Measurements from ENCODE around the gene VLDLR. TPM values are rescaled to one million over a fixed set of nuclear protein-coding genes. Genes with fewer than 3 reads are reported as not detected.

The VLDLR gene
- total RNA-seq, 1 experiment from 2014 or later: 1.2 TPM

DNA sequence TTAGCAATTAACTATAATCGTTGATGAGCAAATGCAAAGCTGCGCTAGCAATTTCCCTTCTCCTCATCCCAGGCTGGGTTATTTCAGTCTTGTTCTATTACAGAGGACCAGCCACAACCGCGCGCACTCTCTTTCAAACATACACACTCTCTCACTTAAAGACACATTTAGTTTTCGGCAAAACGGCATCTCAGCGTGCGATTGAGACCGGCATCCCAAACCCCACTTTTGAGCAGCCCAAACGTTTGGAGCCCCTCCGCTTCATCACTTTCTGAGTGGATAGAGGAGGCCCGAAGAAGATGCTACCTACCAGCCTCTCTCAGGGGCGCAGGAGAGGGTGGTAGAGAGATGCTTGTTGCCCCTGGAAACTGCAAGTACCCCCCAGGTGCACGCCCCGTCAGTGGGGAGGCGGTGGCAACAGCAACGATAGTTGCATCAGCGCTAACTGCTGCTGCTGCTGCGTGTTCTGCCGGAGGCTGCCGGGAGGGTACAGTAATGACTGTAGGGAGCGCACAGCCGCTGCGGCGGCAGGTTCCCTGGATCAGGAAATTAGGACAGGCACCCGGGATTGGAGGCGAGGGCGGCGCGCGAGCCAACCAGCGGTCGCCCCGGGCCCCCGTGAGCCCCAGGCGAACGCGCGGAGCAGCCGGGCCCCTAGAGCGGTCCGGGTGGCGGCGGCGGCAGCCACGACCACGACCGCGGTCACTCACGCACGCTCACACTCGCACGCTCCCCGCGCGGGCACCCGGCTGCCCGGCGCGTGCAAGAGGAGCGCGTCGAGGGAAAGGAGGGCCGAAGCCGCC, 467 bp upstream of the VLDLR start:
- BruUV-seq (replicated peaks): TSS peak; percentile 24
- no peaks in the 10 kb centered on the region for H4K20me1 ChIP-seq (ENCODE audit: low read length)
- peak overlapping the region; percentile 67 for H3K4me3 ChIP-seq (ENCODE audit: low read length)
- no peak overlapping the region for H3K9ac ChIP-seq (ENCODE audit: low read length)
- TF ChIP-seq EZH2phosphoT487 (IDR thresholded peaks at IDR 0.05; ENCODE audit: borderline replicate concordance, low read length) (no peak), EZH2 (IDR thresholded peaks at IDR 0.05; ENCODE audit: low read length, unreplicated experiment) (no peak)
- TF ChIP-seq, protein P1, sequence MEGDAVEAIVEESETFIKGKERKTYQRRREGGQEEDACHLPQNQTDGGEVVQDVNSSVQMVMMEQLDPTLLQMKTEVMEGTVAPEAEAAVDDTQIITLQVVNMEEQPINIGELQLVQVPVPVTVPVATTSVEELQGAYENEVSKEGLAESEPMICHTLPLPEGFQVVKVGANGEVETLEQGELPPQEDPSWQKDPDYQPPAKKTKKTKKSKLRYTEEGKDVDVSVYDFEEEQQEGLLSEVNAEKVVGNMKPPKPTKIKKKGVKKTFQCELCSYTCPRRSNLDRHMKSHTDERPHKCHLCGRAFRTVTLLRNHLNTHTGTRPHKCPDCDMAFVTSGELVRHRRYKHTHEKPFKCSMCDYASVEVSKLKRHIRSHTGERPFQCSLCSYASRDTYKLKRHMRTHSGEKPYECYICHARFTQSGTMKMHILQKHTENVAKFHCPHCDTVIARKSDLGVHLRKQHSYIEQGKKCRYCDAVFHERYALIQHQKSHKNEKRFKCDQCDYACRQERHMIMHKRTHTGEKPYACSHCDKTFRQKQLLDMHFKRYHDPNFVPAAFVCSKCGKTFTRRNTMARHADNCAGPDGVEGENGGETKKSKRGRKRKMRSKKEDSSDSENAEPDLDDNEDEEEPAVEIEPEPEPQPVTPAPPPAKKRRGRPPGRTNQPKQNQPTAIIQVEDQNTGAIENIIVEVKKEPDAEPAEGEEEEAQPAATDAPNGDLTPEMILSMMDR (conservative IDR thresholded peaks at IDR 0.05; ENCODE audit: low read depth, low read length): no peak
- H3F3A ChIP-seq (ENCODE audit: low read length, unreplicated experiment): no peaks in the 10 kb centered on the region
- ChIA-PET POLR2A (ENCODE audit: unreplicated experiment) (no interaction called here), CTCF (no interaction called here)
- no peaks in the 10 kb centered on the region for H3K79me2 ChIP-seq (ENCODE audit: low read length)
- peak; percentile 79 for ATAC-seq
- H3K36me3 ChIP-seq (ENCODE audit: low read depth, low read length): no peaks in the 10 kb centered on the region
- 0 out of 2 replicates have a peak, but pooled peaks cover 3% of the 10 kb centered on the region for H3K27me3 ChIP-seq (ENCODE audit: low read length)
- peak overlapping the region; percentile 88 for H3K4me2 ChIP-seq (ENCODE audit: low read length)
- no peak overlapping the region for H3K27ac ChIP-seq (ENCODE audit: low read length)
- no peaks in the 10 kb centered on the region for H3K9me2 ChIP-seq (replicated peaks; ENCODE audit: low read length)
- intact Hi-C loops (cut with micrococcal nuclease): no loop called here
- H2AFZ ChIP-seq (ENCODE audit: low read length): peak overlapping the region; percentile 22; the same call in 1 of the 2 replicates
- DNase-seq: peak; percentile 44
- H3K4me1 ChIP-seq (ENCODE audit: insufficient read depth, low read length): no peaks in the 10 kb centered on the region
- H3K9me3 ChIP-seq (ENCODE audit: low read length): no peaks in the 10 kb centered on the region

DNA sequence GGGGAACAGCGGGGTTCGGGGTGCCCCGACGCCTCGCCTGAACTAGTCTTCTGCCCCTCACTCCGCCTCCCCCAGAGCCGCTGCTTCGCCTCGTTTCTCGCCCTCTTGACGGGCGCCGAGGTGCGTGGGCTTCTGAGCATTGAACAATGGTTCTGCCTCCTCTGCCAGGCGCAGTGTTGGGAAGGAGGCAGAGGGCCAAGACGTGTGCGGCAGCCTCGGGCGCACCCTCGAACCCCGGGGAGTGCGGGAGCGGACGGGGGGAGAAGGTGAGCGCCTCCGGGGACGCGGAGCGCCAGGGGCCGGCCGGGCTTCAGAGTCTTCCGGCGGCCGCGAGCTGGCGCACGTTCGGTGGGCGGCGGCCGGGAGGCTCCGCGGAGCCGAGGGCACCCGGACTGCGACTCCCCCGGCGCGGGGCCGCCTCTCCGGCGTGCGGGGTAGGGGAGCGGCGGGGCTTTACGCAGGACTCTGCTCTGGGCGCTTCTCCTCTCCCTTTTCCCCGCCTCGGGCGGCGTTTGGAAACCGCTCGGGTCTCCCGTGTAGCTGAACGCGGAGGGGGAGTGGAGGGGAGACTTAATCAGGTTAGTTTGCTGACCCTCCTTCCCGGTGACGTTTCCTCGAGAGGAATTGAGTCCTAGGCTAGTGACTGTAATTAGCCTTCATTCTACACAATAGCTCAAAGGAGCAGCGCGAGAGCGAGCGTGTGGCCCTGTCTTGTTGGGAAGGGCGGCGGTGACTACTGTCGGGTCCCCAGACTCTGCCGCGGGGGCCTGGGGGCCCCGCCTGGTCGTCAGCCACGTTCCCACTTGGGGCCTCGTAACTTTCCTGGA, 1.1 kb downstream of the VLDLR start:
- Histone ChIP-seq H3K9me2 (replicated peaks; ENCODE audit: low read length) (no peaks in the 10 kb centered on the region), H4K20me1 (ENCODE audit: low read length) (no peaks in the 10 kb centered on the region), H3K9ac (ENCODE audit: low read length) (no peak overlapping the region), H3K36me3 (ENCODE audit: low read depth, low read length) (no peaks in the 10 kb centered on the region), H3K27me3 (ENCODE audit: low read length) (0 out of 2 replicates have a peak, but pooled peaks cover 3% of the 10 kb centered on the region), H3K27ac (ENCODE audit: low read length) (no peak overlapping the region), H3K79me2 (ENCODE audit: low read length) (no peaks in the 10 kb centered on the region), H3K4me1 (ENCODE audit: insufficient read depth, low read length) (no peaks in the 10 kb centered on the region), H3F3A (ENCODE audit: low read length, unreplicated experiment) (no peaks in the 10 kb centered on the region), H3K4me2 (ENCODE audit: low read length) (peak overlapping the region; percentile 88), H2AFZ (ENCODE audit: low read length) (peak overlapping the region; percentile 82), H3K4me3 (ENCODE audit: low read length) (peak overlapping the region; percentile 67), H3K9me3 (ENCODE audit: low read length) (no peaks in the 10 kb centered on the region)
- POLR2A ChIA-PET (ENCODE audit: unreplicated experiment): no interaction called here
- TF ChIP-seq EZH2phosphoT487 (IDR thresholded peaks at IDR 0.05; ENCODE audit: borderline replicate concordance, low read length) (no peak), EZH2 (IDR thresholded peaks at IDR 0.05; ENCODE audit: low read length, unreplicated experiment) (no peak)
- TF ChIP-seq, protein P1 (conservative IDR thresholded peaks at IDR 0.05; ENCODE audit: low read depth, low read length): no peak
- CTCF ChIA-PET: no interaction called here
- DNase-seq: no peak
- intact Hi-C loops (cut with micrococcal nuclease): no loop called here
- peak; percentile 10 for ATAC-seq
- no TSS peak for BruUV-seq (replicated peaks)

All from PC-3 (cell line).